ENCODE measurements around the gene CEMP1. TPM values are rescaled to one million over a fixed set of nuclear protein-coding genes. Genes with fewer than 3 reads are reported as not detected.

CEMP1 gene
- total RNA-seq, 1 experiment from 2014 or later: not detected

DNA sequence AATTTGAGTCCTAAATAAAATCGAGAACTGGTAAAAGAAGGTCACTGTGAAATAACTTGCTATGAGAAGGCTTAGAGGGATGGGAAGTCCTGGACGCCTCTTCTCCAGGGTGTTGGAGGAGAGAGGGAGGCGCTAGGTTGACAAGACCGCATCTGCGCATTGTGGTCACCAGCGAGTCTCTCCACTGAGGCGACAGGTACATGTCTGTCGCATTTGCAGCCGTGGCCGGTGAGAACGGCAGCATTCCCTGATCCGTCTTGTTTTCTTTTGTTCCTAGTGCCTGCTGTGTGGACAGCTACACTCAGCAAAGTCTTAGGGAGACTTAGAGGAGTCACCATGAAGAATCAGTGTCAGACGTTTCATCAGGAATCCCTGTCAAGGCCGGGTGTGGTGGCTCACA lies 25.5 kb downstream of the CEMP1 start:
- no peaks in the 10 kb centered on the region for H3K4me1 ChIP-seq (ENCODE audit: insufficient read depth, low read length)
- no peak overlapping the region for H2BK12ac ChIP-seq (ENCODE audit: insufficient read length, low read depth, low read length)
- no peak overlapping the region for H2BK120ac ChIP-seq (ENCODE audit: low read depth, low read length, poor library complexity, severe bottlenecking)
- H3K23me2 ChIP-seq (ENCODE audit: insufficient read length, low read depth, low read length, poor library complexity, severe bottlenecking): peaks cover 3% of the 10 kb centered on the region
- H3K27me3 Mint-ChIP-seq (ENCODE audit: low read depth): no peaks in the 10 kb centered on the region
- H3K23ac ChIP-seq (ENCODE audit: insufficient read length, low read depth, low read length): no peak overlapping the region
- H2AK5ac ChIP-seq (ENCODE audit: insufficient read length, low read length): no peak overlapping the region
- H3K9ac ChIP-seq (ENCODE audit: extremely low read depth, insufficient read length, low read length): no peak overlapping the region
- TF ChIP-seq CTCF (conservative IDR thresholded peaks at IDR 0.05): no peak
- no peak overlapping the region for H4K91ac ChIP-seq (ENCODE audit: insufficient read length, low read depth, low read length)
- WGBS (ENCODE audit: extremely low coverage, insufficient read length, low lambda C conversion rate): 100% methylated on average over 1 of the region's 14 CpGs
- H3K4me3 Mint-ChIP-seq: no peak overlapping the region
- H3K18ac ChIP-seq (ENCODE audit: insufficient read length, low read depth, low read length): no peak overlapping the region
- H3K27ac ChIP-seq (ENCODE audit: insufficient read length, low read depth, low read length): no peak overlapping the region
- no peak overlapping the region for H4K8ac ChIP-seq (replicated peaks; ENCODE audit: insufficient read length, low read depth, low read length)
- no peaks in the 10 kb centered on the region for H3K9me3 ChIP-seq (ENCODE audit: control insufficient read depth, low read depth, low read length)
- no peak overlapping the region for H2BK20ac ChIP-seq (ENCODE audit: low read depth, low read length, poor library complexity, severe bottlenecking)
- H3K27me3 ChIP-seq (ENCODE audit: insufficient read depth, low read length): no peaks in the 10 kb centered on the region
- no peak overlapping the region for H3K27ac Mint-ChIP-seq
- no peak overlapping the region for H2BK5ac ChIP-seq (ENCODE audit: insufficient read length, low read length)
- no peak overlapping the region for H3K56ac ChIP-seq (ENCODE audit: insufficient read length, low read depth, low read length)
- no peaks in the 10 kb centered on the region for H3K79me1 ChIP-seq (ENCODE audit: insufficient read depth, low read depth, low read length, poor library complexity, severe bottlenecking)
- no peak overlapping the region for H4K5ac ChIP-seq (ENCODE audit: insufficient read length, low read depth, low read length)
- no peak overlapping the region for H3K14ac ChIP-seq (ENCODE audit: insufficient read depth, low read length)
- no peaks in the 10 kb centered on the region for H3K9me3 Mint-ChIP-seq
- no peaks in the 10 kb centered on the region for H4K20me1 ChIP-seq (ENCODE audit: control insufficient read depth, insufficient read depth, insufficient read length)
- H3K4me2 ChIP-seq (ENCODE audit: insufficient read depth, insufficient read length, low read length): no peak overlapping the region
- H3K36me3 Mint-ChIP-seq (ENCODE audit: insufficient read depth in 1 of 3, low read depth in 3 of 3): no peaks in the 10 kb centered on the region
- no peak overlapping the region for H3T11ph ChIP-seq (ENCODE audit: low read length)
- no peaks in the 10 kb centered on the region for H3K79me2 ChIP-seq (ENCODE audit: insufficient read depth, low read length)
- peaks cover 3 to 15% of the 10 kb centered on the region in 2 experiments for H3K4me1 Mint-ChIP-seq
- H2AFZ ChIP-seq (ENCODE audit: low read length): no peak overlapping the region
- no peak overlapping the region for H2BK15ac ChIP-seq (ENCODE audit: low read depth, low read length)
- H3K4ac ChIP-seq (ENCODE audit: low read depth, low read length): no peak overlapping the region
- no peak for DNase-seq
